Type B pancreatic cell (in vitro differentiated cells): ENCODE measurements around the gene PAPOLA. TPM values are rescaled to one million over a fixed set of nuclear protein-coding genes. Genes with fewer than 3 reads are reported as not detected.

Experiments
- DNase-seq: peaks from one replicate; pipeline ENCODE4 v3.0.0; 2021; ENCODE audit warnings: mixed read lengths; ENCODE audit not compliant: unreplicated experiment; ENCODE audit errors: extremely low spot score
- H3K27ac Mint-ChIP-seq: 2 replicates; pipeline ENCODE4 v1.8.0; 2021; ENCODE audit warnings: mild to moderate bottlenecking, mixed read lengths
- H3K27me3 Mint-ChIP-seq: 2 replicates; pipeline ENCODE4 v1.8.0; 2021; ENCODE audit warnings: mixed read lengths
- H3K36me3 Mint-ChIP-seq: 2 replicates; pipeline ENCODE4 v1.8.0; 2021; ENCODE audit warnings: mixed read lengths
- H3K4me1 Mint-ChIP-seq: one replicate; pipeline ENCODE4 v1.8.0; 2021; ENCODE audit warnings: mixed read lengths; ENCODE audit not compliant: unreplicated experiment
- H3K4me3 Mint-ChIP-seq: 2 replicates; pipeline ENCODE4 v1.8.0; 2021; ENCODE audit warnings: mild to moderate bottlenecking, mixed read lengths
- H3K9me3 Mint-ChIP-seq: 2 replicates; pipeline ENCODE4 v1.8.0; 2021; ENCODE audit warnings: mixed read lengths
- CTCF ChIP-seq: fragments of 200-600 bp; sonication (generic); conservative IDR thresholded peaks from 2 replicates; pipeline ENCODE4 v1.5.0; 2021; ENCODE audit warnings: antibody characterized with exemption, mild to moderate bottlenecking
- total RNA-seq: library from RNA; stranded (reverse); gene quantifications from 2 replicates; pipeline ENCODE4 v1.2.1, GENCODE V29; 2021; ENCODE audit warnings: low replicate concordance

The PAPOLA gene
- total RNA-seq, 1 donor from 2014 or later = 210 TPM

- H3K27ac Mint-ChIP-seq = no peak overlapping the region
- no peaks in the 10 kb centered on the region for H3K27me3 Mint-ChIP-seq
- no peaks in the 10 kb centered on the region for H3K9me3 Mint-ChIP-seq
Measured at GRCh38 chr14:96481731-96482314, 20.4 kb upstream of the PAPOLA start.

GRCh38 chr14:96482986-96483385 is 19.2 kb upstream of the PAPOLA start:
- Mint-ChIP-seq H3K36me3 (peaks cover 8% of the 10 kb centered on the region), H3K9me3 (no peaks in the 10 kb centered on the region), H3K27me3 (no peaks in the 10 kb centered on the region), H3K27ac (no peak overlapping the region), H3K4me1 (no peaks in the 10 kb centered on the region), H3K4me3 (no peak overlapping the region)
- TF ChIP-seq CTCF = no peak
- no peak for DNase-seq

More at GRCh38 chr14:96481731-96482314, 20.4 kb upstream of the PAPOLA start:
- no peak overlapping the region for H3K4me3 Mint-ChIP-seq
- no peaks in the 10 kb centered on the region for H3K4me1 Mint-ChIP-seq
- DNase-seq = no peak
- TF ChIP-seq CTCF = no peak
- peaks cover 8% of the 10 kb centered on the region for H3K36me3 Mint-ChIP-seq

- no peaks in the 10 kb centered on the region for H3K9me3 Mint-ChIP-seq
- peaks cover 8% of the 10 kb centered on the region for H3K36me3 Mint-ChIP-seq
- H3K27ac Mint-ChIP-seq = no peak overlapping the region
- H3K27me3 Mint-ChIP-seq = no peaks in the 10 kb centered on the region
- H3K4me3 Mint-ChIP-seq = no peak overlapping the region
- no peaks in the 10 kb centered on the region for H3K4me1 Mint-ChIP-seq
- DNase-seq = no peak
- no peak for TF ChIP-seq CTCF
Measured at GRCh38 chr14:96484399-96484798, 17.8 kb upstream of the PAPOLA start.

GRCh38 chr14:96486705-96487104 is 15.5 kb upstream of the PAPOLA start:
- no peak for TF ChIP-seq CTCF
- Mint-ChIP-seq H3K27ac (no peak overlapping the region), H3K4me1 (no peaks in the 10 kb centered on the region)

GRCh38 chr14:96489327-96489726 is 12.9 kb upstream of the PAPOLA start:
- no peak overlapping the region for H3K4me3 Mint-ChIP-seq

More at GRCh38 chr14:96486705-96487104, 15.5 kb upstream of the PAPOLA start:
- H3K27me3 Mint-ChIP-seq = no peaks in the 10 kb centered on the region
- DNase-seq = no peak
- H3K4me3 Mint-ChIP-seq = no peak overlapping the region
- no peaks in the 10 kb centered on the region for H3K9me3 Mint-ChIP-seq
- peaks cover 8% of the 10 kb centered on the region for H3K36me3 Mint-ChIP-seq

More at GRCh38 chr14:96489327-96489726, 12.9 kb upstream of the PAPOLA start:
- Mint-ChIP-seq H3K36me3 (peaks cover 7% of the 10 kb centered on the region), H3K4me1 (no peaks in the 10 kb centered on the region), H3K27me3 (no peaks in the 10 kb centered on the region), H3K9me3 (no peaks in the 10 kb centered on the region), H3K27ac (no peak overlapping the region)
- no peak for TF ChIP-seq CTCF
- no peak for DNase-seq
